Measurements from ENCODE around the gene MOB4. TPM values are rescaled to one million over a fixed set of nuclear protein-coding genes. Genes with fewer than 3 reads are reported as not detected.

The MOB4 gene
- total RNA-seq, 1 donor: 37.1 TPM

- no peak for TF ChIP-seq CTCF (IDR thresholded peaks at IDR 0.05; ENCODE audit: insufficient read depth, low read length)
- H3K4me3 ChIP-seq (ENCODE audit: low read depth, low read length): no peak overlapping the region
- no peak for DNase-seq (ENCODE audit: low read depth)
Measured at GRCh38 chr2:197601726-197602125, 85.9 kb downstream of the MOB4 start.

Small RNA genes lying within 50 kb of the gene (small RNA-seq; reads per million reads assigned to genes)
- gene AC020550.1: not detected

Other genes with a start within 250 kb of the MOB4 start
- 2.5 and 29.2 TPM in 2 replicates for gene ANKRD44, start 205.3 kb upstream of the MOB4 start, total RNA-seq (ENCODE audit: low replicate concordance)
- gene SF3B1, start 81.0 kb upstream of the MOB4 start, total RNA-seq (ENCODE audit: low replicate concordance): 243 and 314 TPM in 2 replicates
- 34.6 and 56.6 TPM in 2 replicates for gene COQ10B, start 62.5 kb upstream of the MOB4 start, total RNA-seq (ENCODE audit: low replicate concordance)
- 158 and 302 TPM in 2 replicates for gene HSPD1, start 16.2 kb upstream of the MOB4 start, total RNA-seq (ENCODE audit: low replicate concordance)
- 66.3 and 98.5 TPM in 2 replicates for gene HSPE1, start 15.7 kb upstream of the MOB4 start, total RNA-seq (ENCODE audit: low replicate concordance)
- gene RFTN2, start 159.5 kb downstream of the MOB4 start, total RNA-seq (ENCODE audit: low replicate concordance): 6.4 and 16.4 TPM in 2 replicates
- 1.6 and 3.5 TPM in 2 replicates for gene MARS2, start 189.3 kb downstream of the MOB4 start, total RNA-seq (ENCODE audit: low replicate concordance)

Data from fibroblast of the aortic adventitia (primary cell).